ENCODE data around the gene FAAP100. TPM values are rescaled to one million over a fixed set of nuclear protein-coding genes. Genes with fewer than 3 reads are reported as not detected.

FAAP100 gene
- polyA plus RNA-seq, 1 of the 3 experiments (the other 2 are of a cell fraction): 18.9 TPM

- Histone ChIP-seq H3K4me2 (no peak overlapping the region), H3K4me1 (ENCODE audit: control insufficient read depth in 1 of 2, insufficient read depth in 2 of 2, low read depth in 1 of 2, low read length in 1 of 2) (peaks cover 0 to 10% of the 10 kb centered on the region in 2 experiments; a peak in 1 of 4 replicates), H3K9ac (no peak overlapping the region), H3K27ac (ENCODE audit: low read depth in 2 of 2, low read length in 1 of 2) (peak overlapping the region in 1 of 2 experiments; percentile 29; a peak in 1 of 4 replicates), H3K79me2 (ENCODE audit: insufficient read depth) (no peaks in the 10 kb centered on the region), H3K9me3 (no peaks in the 10 kb centered on the region), H2AFZ (ENCODE audit: low read depth) (no peak overlapping the region), H3K9me2 (no peaks in the 10 kb centered on the region), H3K4me3 (ENCODE audit: low read depth in 2 of 2, low read length in 1 of 2) (no peak overlapping the region), H3K36me3 (replicated peaks in 1 of 2; ENCODE audit: control insufficient read depth in 1 of 2, insufficient read depth in 2 of 2, low read length in 1 of 2) (no peaks in the 10 kb centered on the region), H4K20me1 (ENCODE audit: insufficient read depth) (no peaks in the 10 kb centered on the region), H3F3A (replicated peaks; ENCODE audit: insufficient read depth) (peaks cover 3% of the 10 kb centered on the region), H3K27me3 (ENCODE audit: insufficient read depth) (no peaks in the 10 kb centered on the region)
- peak; percentile 86 for DNase-seq
- ChIA-PET CTCF (interaction anchor here (0.7 to 2.3 kb wide), 4 partner anchors 10 to 65 kb away, joined by 3 to 19 read pairs (median 4); no protein-coding TSS in a partner anchor), POLR2A (interaction anchor here (0.6 to 1.1 kb wide), 2 partner anchors 16 to 18 kb away, joined by 3 read pairs; partner anchors contain the start of gene ACTG1)
- TF ChIP-seq MAX (IDR thresholded peaks at IDR 0.05; ENCODE audit: low read depth) (no peak), TAF1 (IDR thresholded peaks at IDR 0.05; ENCODE audit: borderline replicate concordance, low read depth, low read length) (no peak), POLR2AphosphoS5 (IDR thresholded peaks at IDR 0.05; ENCODE audit: low read depth, low read length) (no peak), MXI1 (IDR thresholded peaks at IDR 0.05; ENCODE audit: low read depth, low read length) (peak; percentile 85; the same call in 1 of the 2 replicates), USF1 (IDR thresholded peaks at IDR 0.05; ENCODE audit: borderline replicate concordance, low read depth) (peak; percentile 92), NFIC (IDR thresholded peaks at IDR 0.05; ENCODE audit: borderline replicate concordance) (no peak), FOXJ3 (CRISPR knock-in tag; IDR thresholded peaks at IDR 0.05) (0 out of 2 replicates have a peak, but pooled peaks have one; percentile 31)
- WGBS (ENCODE audit: low lambda C conversion rate): 59% methylated on average over 8 of the region's 8 CpGs
These were observed 57.4 kb downstream of the FAAP100 start for GRCh38 chr17:81494626-81495377.

- Histone ChIP-seq H4K20me1 (ENCODE audit: insufficient read depth) (no peaks in the 10 kb centered on the region), H3K4me1 (ENCODE audit: control insufficient read depth in 1 of 2, insufficient read depth in 2 of 2, low read depth in 1 of 2, low read length in 1 of 2) (peaks cover 1 to 10% of the 10 kb centered on the region in 2 experiments; a peak in 2 of 4 replicates), H3K27ac (ENCODE audit: low read depth in 2 of 2, low read length in 1 of 2) (no peak overlapping the region), H3K9me2 (no peaks in the 10 kb centered on the region), H3K4me2 (no peak overlapping the region), H3K27me3 (ENCODE audit: insufficient read depth) (no peaks in the 10 kb centered on the region), H3K9ac (no peak overlapping the region), H3K36me3 (replicated peaks in 1 of 2; ENCODE audit: control insufficient read depth in 1 of 2, insufficient read depth in 2 of 2, low read length in 1 of 2) (no peaks in the 10 kb centered on the region), H2AFZ (ENCODE audit: low read depth) (no peak overlapping the region), H3K9me3 (no peaks in the 10 kb centered on the region), H3F3A (replicated peaks; ENCODE audit: insufficient read depth) (peaks cover 3% of the 10 kb centered on the region), H3K79me2 (ENCODE audit: insufficient read depth) (no peaks in the 10 kb centered on the region), H3K4me3 (ENCODE audit: low read depth in 2 of 2, low read length in 1 of 2) (no peak overlapping the region)
- no peak for TF ChIP-seq SIN3A (IDR thresholded peaks at IDR 0.05; ENCODE audit: borderline replicate concordance, low read depth, low read length)
- TF ChIP-seq ZBTB33 (IDR thresholded peaks at IDR 0.05; ENCODE audit: borderline replicate concordance, low read depth): no peak
- TF ChIP-seq EP300 (IDR thresholded peaks at IDR 0.05; ENCODE audit: borderline replicate concordance in 1 of 2, low read depth in 1 of 2, low read length in 1 of 2): no peak
- ChIA-PET CTCF (interaction anchor here (1.2 to 2.5 kb wide), 6 partner anchors 9 to 241 kb away, joined by 4 to 19 read pairs (median 7); no protein-coding TSS in a partner anchor), POLR2A (interaction anchor here (1.1 kb wide), 1 partner anchor 19 kb away, joined by 3 read pairs; the partner anchor contains the start of gene ACTG1)
- WGBS (ENCODE audit: low lambda C conversion rate): 93% methylated on average over 12 of the region's 16 CpGs
- DNase-seq: no peak
These were observed 58.7 kb downstream of the FAAP100 start for GRCh38 chr17:81493198-81494038.
